ENCODE data around the gene BANP.
"Not testable (repeated sequence)": the region's sequence is repeated elsewhere in the genome, so short reads cannot be mapped to it uniquely, and the experiment has no call there.

BANP gene

DNA sequence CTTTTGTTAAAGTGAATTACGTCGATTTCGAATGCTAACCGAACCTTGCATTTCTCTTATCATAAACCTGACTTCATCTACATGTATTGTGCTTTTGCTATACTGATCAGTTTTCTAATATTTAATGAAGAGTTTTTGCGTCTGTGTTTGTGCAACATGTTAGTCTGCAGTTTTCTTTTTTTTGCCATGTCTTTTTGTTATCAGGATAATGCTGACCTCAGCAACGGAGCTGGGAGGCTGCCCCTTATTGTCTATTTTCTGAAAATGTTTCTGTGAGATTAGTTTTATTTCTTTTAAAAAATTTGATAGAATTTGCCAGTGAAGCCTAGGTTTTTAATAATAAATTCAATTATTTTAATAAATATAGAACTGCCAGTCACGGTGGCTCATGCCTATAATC lies 40.9 kb downstream of the BANP start:
- not testable (repeated sequence) for H3K4me3 ChIP-seq (ENCODE audit: insufficient read depth, low read depth, low read length, poor library complexity, severe bottlenecking); H3K27ac ChIP-seq (ENCODE audit: insufficient read depth, low read length, poor library complexity, severe bottlenecking); H3K36me3 ChIP-seq (ENCODE audit: control insufficient read depth, insufficient read depth, low read length); H3K9me3 ChIP-seq (ENCODE audit: control insufficient read depth, low read length); DNase-seq; H3K27me3 ChIP-seq (replicated peaks; ENCODE audit: control insufficient read depth, insufficient read depth, low read length, poor library complexity, severe bottlenecking); H3K4me1 ChIP-seq (ENCODE audit: control insufficient read depth, insufficient read depth, low read length, poor library complexity, severe bottlenecking)

GRCh38 chr16:87993901-87994300 lies 42.7 kb downstream of the BANP start:
- H3K27ac ChIP-seq (ENCODE audit: insufficient read depth, low read length, poor library complexity, severe bottlenecking): no peak overlapping the region
- H3K4me3 ChIP-seq (ENCODE audit: insufficient read depth, low read depth, low read length, poor library complexity, severe bottlenecking): no peak overlapping the region
- H3K36me3 ChIP-seq (ENCODE audit: control insufficient read depth, insufficient read depth, low read length): peaks cover 6% of the 10 kb centered on the region
- H3K4me1 ChIP-seq (ENCODE audit: control insufficient read depth, insufficient read depth, low read length, poor library complexity, severe bottlenecking): no peaks in the 10 kb centered on the region
- no peak for DNase-seq
- H3K27me3 ChIP-seq (replicated peaks; ENCODE audit: control insufficient read depth, insufficient read depth, low read length, poor library complexity, severe bottlenecking): no peaks in the 10 kb centered on the region
- no peaks in the 10 kb centered on the region for H3K9me3 ChIP-seq (ENCODE audit: control insufficient read depth, low read length)

GRCh38 chr16:87995644-87996043 lies 44.4 kb downstream of the BANP start:
- DNase-seq: no peak
- Histone ChIP-seq H3K27me3 (replicated peaks; ENCODE audit: control insufficient read depth, insufficient read depth, low read length, poor library complexity, severe bottlenecking) (no peaks in the 10 kb centered on the region), H3K4me3 (ENCODE audit: insufficient read depth, low read depth, low read length, poor library complexity, severe bottlenecking) (no peak overlapping the region), H3K27ac (ENCODE audit: insufficient read depth, low read length, poor library complexity, severe bottlenecking) (no peak overlapping the region), H3K9me3 (ENCODE audit: control insufficient read depth, low read length) (no peaks in the 10 kb centered on the region), H3K36me3 (ENCODE audit: control insufficient read depth, insufficient read depth, low read length) (peaks cover 6% of the 10 kb centered on the region), H3K4me1 (ENCODE audit: control insufficient read depth, insufficient read depth, low read length, poor library complexity, severe bottlenecking) (no peaks in the 10 kb centered on the region)

- Histone ChIP-seq H3K4me1 (ENCODE audit: control insufficient read depth, insufficient read depth, low read length, poor library complexity, severe bottlenecking) (no peaks in the 10 kb centered on the region), H3K4me3 (ENCODE audit: insufficient read depth, low read depth, low read length, poor library complexity, severe bottlenecking) (no peak overlapping the region), H3K27me3 (replicated peaks; ENCODE audit: control insufficient read depth, insufficient read depth, low read length, poor library complexity, severe bottlenecking) (no peaks in the 10 kb centered on the region), H3K36me3 (ENCODE audit: control insufficient read depth, insufficient read depth, low read length) (peaks cover 6% of the 10 kb centered on the region), H3K9me3 (ENCODE audit: control insufficient read depth, low read length) (no peaks in the 10 kb centered on the region), H3K27ac (ENCODE audit: insufficient read depth, low read length, poor library complexity, severe bottlenecking) (no peak overlapping the region)
- DNase-seq: no peak
These were observed 46.0 kb downstream of the BANP start for GRCh38 chr16:87996962-87997880.

DNA sequence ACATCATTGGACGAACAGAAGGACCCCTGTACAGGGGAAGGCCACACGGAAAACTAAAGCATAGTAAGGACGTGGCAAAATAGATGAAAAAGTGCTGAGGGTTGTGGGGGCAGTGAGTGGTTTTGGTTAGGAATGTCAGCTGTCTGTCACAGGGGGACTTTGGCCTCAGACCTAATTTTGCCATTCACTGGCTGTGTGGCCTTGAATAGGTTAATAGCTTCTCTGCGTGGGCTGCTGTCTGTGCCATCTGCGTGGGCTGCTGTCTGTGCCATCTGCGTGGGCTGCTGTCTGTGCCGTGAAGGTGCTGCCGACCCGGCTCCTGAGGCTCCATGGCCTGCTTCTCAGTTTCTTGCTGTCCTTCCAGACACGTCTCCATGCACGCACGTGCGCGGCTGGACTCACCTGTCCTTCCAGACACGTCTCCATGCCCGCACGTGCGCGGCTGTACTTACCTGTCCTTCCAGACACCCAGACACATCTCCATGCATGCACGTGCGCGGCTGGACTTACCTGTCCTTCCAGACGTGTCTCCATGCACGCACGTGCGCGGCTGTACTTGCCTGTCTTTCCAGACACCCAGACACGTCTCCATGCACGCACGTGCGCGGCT lies 47.1 kb downstream of the BANP start:
- H3K27me3 ChIP-seq (replicated peaks; ENCODE audit: control insufficient read depth, insufficient read depth, low read length, poor library complexity, severe bottlenecking); DNase-seq; H3K9me3 ChIP-seq (ENCODE audit: control insufficient read depth, low read length); H3K4me3 ChIP-seq (ENCODE audit: insufficient read depth, low read depth, low read length, poor library complexity, severe bottlenecking); H3K36me3 ChIP-seq (ENCODE audit: control insufficient read depth, insufficient read depth, low read length); H3K27ac ChIP-seq (ENCODE audit: insufficient read depth, low read length, poor library complexity, severe bottlenecking); H3K4me1 ChIP-seq (ENCODE audit: control insufficient read depth, insufficient read depth, low read length, poor library complexity, severe bottlenecking): not testable (repeated sequence)

DNA sequence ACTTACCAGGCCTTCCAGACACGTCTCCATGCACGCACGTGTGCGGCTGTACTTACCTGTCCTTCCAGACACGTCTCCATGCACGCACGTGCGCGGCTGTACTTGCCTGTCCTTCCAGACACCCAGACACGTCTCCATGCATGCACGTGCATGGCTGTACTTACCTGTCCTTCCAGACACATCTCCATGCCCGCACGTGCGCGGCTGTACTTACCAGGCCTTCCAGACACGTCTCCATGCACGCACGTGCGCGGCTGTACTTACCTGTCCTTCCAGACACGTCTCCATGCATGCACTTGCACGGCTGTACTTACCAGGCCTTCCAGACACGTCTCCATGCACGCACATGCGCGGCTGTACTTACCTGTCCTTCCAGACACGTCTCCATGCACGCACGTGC lies 47.8 kb downstream of the BANP start:
- not testable (repeated sequence) for H3K27me3 ChIP-seq (replicated peaks; ENCODE audit: control insufficient read depth, insufficient read depth, low read length, poor library complexity, severe bottlenecking); DNase-seq; H3K4me3 ChIP-seq (ENCODE audit: insufficient read depth, low read depth, low read length, poor library complexity, severe bottlenecking); H3K9me3 ChIP-seq (ENCODE audit: control insufficient read depth, low read length); H3K27ac ChIP-seq (ENCODE audit: insufficient read depth, low read length, poor library complexity, severe bottlenecking); H3K4me1 ChIP-seq (ENCODE audit: control insufficient read depth, insufficient read depth, low read length, poor library complexity, severe bottlenecking); H3K36me3 ChIP-seq (ENCODE audit: control insufficient read depth, insufficient read depth, low read length)

DNA sequence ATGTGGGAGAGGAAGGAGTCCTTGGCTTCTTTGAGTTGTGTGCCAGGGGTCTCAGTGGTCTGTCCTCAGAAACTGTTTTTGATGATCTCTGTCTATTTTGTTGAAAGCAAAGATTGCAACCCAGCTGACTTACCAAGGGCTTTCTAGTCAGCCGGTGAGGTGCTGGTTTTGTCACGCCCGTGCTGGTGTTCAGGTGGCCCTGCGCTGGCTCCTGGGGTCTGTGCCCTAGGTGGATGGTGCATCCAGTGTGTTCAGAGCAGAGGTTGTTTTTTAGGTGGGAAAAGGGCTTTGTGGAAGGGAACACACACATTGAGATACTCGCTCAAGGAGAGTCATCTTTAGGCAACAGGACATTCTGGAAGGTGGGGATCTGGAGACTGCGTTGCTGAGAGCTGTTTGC lies 51.0 kb downstream of the BANP start:
- Histone ChIP-seq H3K27ac (ENCODE audit: insufficient read depth, low read length, poor library complexity, severe bottlenecking) (no peak overlapping the region), H3K9me3 (ENCODE audit: control insufficient read depth, low read length) (no peaks in the 10 kb centered on the region), H3K27me3 (replicated peaks; ENCODE audit: control insufficient read depth, insufficient read depth, low read length, poor library complexity, severe bottlenecking) (no peaks in the 10 kb centered on the region), H3K4me3 (ENCODE audit: insufficient read depth, low read depth, low read length, poor library complexity, severe bottlenecking) (no peak overlapping the region), H3K4me1 (ENCODE audit: control insufficient read depth, insufficient read depth, low read length, poor library complexity, severe bottlenecking) (no peaks in the 10 kb centered on the region), H3K36me3 (ENCODE audit: control insufficient read depth, insufficient read depth, low read length) (peaks cover 30% of the 10 kb centered on the region)
- no peak for DNase-seq

- Histone ChIP-seq H3K27me3 (replicated peaks; ENCODE audit: control insufficient read depth, insufficient read depth, low read length, poor library complexity, severe bottlenecking) (no peaks in the 10 kb centered on the region), H3K4me3 (ENCODE audit: insufficient read depth, low read depth, low read length, poor library complexity, severe bottlenecking) (no peak overlapping the region), H3K4me1 (ENCODE audit: control insufficient read depth, insufficient read depth, low read length, poor library complexity, severe bottlenecking) (no peaks in the 10 kb centered on the region), H3K9me3 (ENCODE audit: control insufficient read depth, low read length) (no peaks in the 10 kb centered on the region), H3K36me3 (ENCODE audit: control insufficient read depth, insufficient read depth, low read length) (peaks cover 31% of the 10 kb centered on the region), H3K27ac (ENCODE audit: insufficient read depth, low read length, poor library complexity, severe bottlenecking) (no peak overlapping the region)
- no peak for DNase-seq
These were observed 51.5 kb downstream of the BANP start for GRCh38 chr16:88002749-88003148.

GRCh38 chr16:88003316-88003715 lies 52.1 kb downstream of the BANP start:
- H3K36me3 ChIP-seq (ENCODE audit: control insufficient read depth, insufficient read depth, low read length): peaks cover 32% of the 10 kb centered on the region
- H3K4me3 ChIP-seq (ENCODE audit: insufficient read depth, low read depth, low read length, poor library complexity, severe bottlenecking): no peak overlapping the region
- H3K27ac ChIP-seq (ENCODE audit: insufficient read depth, low read length, poor library complexity, severe bottlenecking): no peak overlapping the region
- H3K9me3 ChIP-seq (ENCODE audit: control insufficient read depth, low read length): no peaks in the 10 kb centered on the region
- no peak for DNase-seq
- no peaks in the 10 kb centered on the region for H3K27me3 ChIP-seq (replicated peaks; ENCODE audit: control insufficient read depth, insufficient read depth, low read length, poor library complexity, severe bottlenecking)
- no peaks in the 10 kb centered on the region for H3K4me1 ChIP-seq (ENCODE audit: control insufficient read depth, insufficient read depth, low read length, poor library complexity, severe bottlenecking)

GRCh38 chr16:88003736-88004135 lies 52.5 kb downstream of the BANP start:
- Histone ChIP-seq H3K27me3 (replicated peaks; ENCODE audit: control insufficient read depth, insufficient read depth, low read length, poor library complexity, severe bottlenecking) (no peaks in the 10 kb centered on the region), H3K9me3 (ENCODE audit: control insufficient read depth, low read length) (no peaks in the 10 kb centered on the region), H3K27ac (ENCODE audit: insufficient read depth, low read length, poor library complexity, severe bottlenecking) (no peak overlapping the region), H3K4me3 (ENCODE audit: insufficient read depth, low read depth, low read length, poor library complexity, severe bottlenecking) (no peak overlapping the region), H3K36me3 (ENCODE audit: control insufficient read depth, insufficient read depth, low read length) (peaks cover 34% of the 10 kb centered on the region), H3K4me1 (ENCODE audit: control insufficient read depth, insufficient read depth, low read length, poor library complexity, severe bottlenecking) (no peaks in the 10 kb centered on the region)
- DNase-seq: no peak

All from effector memory CD4-positive, alpha-beta T cell (primary cell).